NCI-H1436 treated with DMSO at 0.1 percent for 48 hours (cell line): ENCODE measurements around the gene STRIP2.
"Not testable (repeated sequence)": the region's sequence is repeated elsewhere in the genome, so short reads cannot be mapped to it uniquely, and the experiment has no call there.

Experiments used
- DNase-seq: peaks from one replicate; lab custom pipeline; 2025; lab: John Stamatoyannopoulos, UW

STRIP2 gene

GRCh38 chr7:129433847-129434674 lies at the start of gene STRIP2:
STRIP2 (plus strand) TSS chr7:129434432; CDS start chr7:129434473, 41 bp downstream.
- DNase-seq: peak; percentile 41

- no peak for DNase-seq
These were observed 49.1 kb upstream of the STRIP2 start for GRCh38 chr7:129385116-129385515.

GRCh38 chr7:129385598-129385997 lies 48.6 kb upstream of the STRIP2 start:
- no peak for DNase-seq

- DNase-seq: no peak
These were observed 47.7 kb upstream of the STRIP2 start for GRCh38 chr7:129386506-129386905.

- no peak for DNase-seq
These were observed 46.7 kb upstream of the STRIP2 start for GRCh38 chr7:129387537-129387936.

- DNase-seq: no peak
These were observed 45.7 kb upstream of the STRIP2 start for GRCh38 chr7:129388333-129389098.

GRCh38 chr7:129389829-129390228 lies 44.4 kb upstream of the STRIP2 start:
- DNase-seq: no peak

GRCh38 chr7:129390314-129390713 lies 43.9 kb upstream of the STRIP2 start:
- no peak for DNase-seq

GRCh38 chr7:129391546-129392171 lies 42.6 kb upstream of the STRIP2 start:
- no peak for DNase-seq

GRCh38 chr7:129393255-129393654 lies 41.0 kb upstream of the STRIP2 start:
- no peak for DNase-seq

- DNase-seq: no peak
These were observed 40.1 kb upstream of the STRIP2 start for GRCh38 chr7:129394101-129394500.

GRCh38 chr7:129394982-129395914 lies 39.0 kb upstream of the STRIP2 start:
- DNase-seq: no peak

- DNase-seq: no peak
These were observed 32.8 kb upstream of the STRIP2 start for GRCh38 chr7:129401228-129401966.

GRCh38 chr7:129401967-129402860 lies 32.0 kb upstream of the STRIP2 start:
- DNase-seq: no peak

- no peak for DNase-seq
These were observed 28.7 kb upstream of the STRIP2 start for GRCh38 chr7:129405527-129405926.

- DNase-seq: not testable (repeated sequence)
These were observed 24.0 kb upstream of the STRIP2 start for GRCh38 chr7:129410238-129410637.

- DNase-seq: no peak
These were observed 21.7 kb upstream of the STRIP2 start for GRCh38 chr7:129412501-129412900.

GRCh38 chr7:129417073-129417472 lies 17.2 kb upstream of the STRIP2 start:
- DNase-seq: no peak

GRCh38 chr7:129421717-129422250 lies 12.4 kb upstream of the STRIP2 start:
- no peak for DNase-seq

GRCh38 chr7:129422727-129423126 lies 11.5 kb upstream of the STRIP2 start:
- no peak for DNase-seq
